Sigmoid colon (tissue), 7 donors: ENCODE data around the gene BDKRB1. TPM values are rescaled to one million over a fixed set of nuclear protein-coding genes. Genes with fewer than 3 reads are reported as not detected.
A peak's percentile ranks its signal among the peaks of the same experiment; 100 is the strongest.

ENCODE experiments used
- DNase-seq: peaks from one replicate; pipeline ENCODE4 v3.0.0-alpha.2; 2019
- H3K27ac ChIP-seq, 4 donors: fragments of 200-600 bp; sonication (generic); one replicate each; pipeline ENCODE4 v1.5.1; 2016 to 2019; ENCODE audit warnings: mild to moderate bottlenecking in 1 of 4
- H3K27me3 ChIP-seq, 3 donors: fragments of 200-600 bp; sonication (generic); one replicate each; pipeline ENCODE4 v1.5.1; 2019; ENCODE audit warnings: mild to moderate bottlenecking in 1 of 3
- H3K36me3 ChIP-seq, 4 donors: fragments of 200-600 bp; sonication (generic); one replicate each; pipeline ENCODE4 v1.5.1; 2016 to 2019
- H3K4me1 ChIP-seq, 4 donors: fragments of 200-600 bp; sonication (generic); one replicate each; pipeline ENCODE4 v1.5.1; 2017 to 2019
- H3K4me3 ChIP-seq, 4 donors: fragments of 200-600 bp; sonication (generic); one replicate each; pipeline ENCODE4 v1.5.1; 2017 to 2019; ENCODE audit warnings: mild to moderate bottlenecking in 2 of 4, moderate library complexity in 1 of 4
- H3K9me3 ChIP-seq, 4 donors: fragments of 200-600 bp in 3 of 4; sonication (generic) in 3 of 4; one replicate each; pipeline versions ENCODE4 v1.5.1 to v1.6.1; 2013 to 2019
- CTCF ChIP-seq, 4 experiments: fragments of 450-650 bp in 3 of 4; fragments of 200-600 bp in 1 of 4; IDR thresholded peaks; one replicate each; pipeline ENCODE4 v1.5.1; 2016 to 2019; ENCODE audit warnings: antibody characterized with exemption in 4 of 4, mild to moderate bottlenecking in 3 of 4, moderate library complexity in 2 of 4
- EP300 ChIP-seq, 4 donors: sonication (generic); formaldehyde crosslinking; IDR thresholded peaks; one replicate each; pipeline ENCODE4 v1.6.1; 2017; ENCODE audit warnings: antibody characterized with exemption in 4 of 4
- POLR2A ChIP-seq, 2 donors: fragments of 450-650 bp; IDR thresholded peaks; one replicate each; pipeline ENCODE4 v1.6.1; 2016; ENCODE audit warnings: antibody characterized with exemption in 2 of 2, mild to moderate bottlenecking in 2 of 2, moderate library complexity in 2 of 2
- POLR2AphosphoS5 ChIP-seq, 4 donors: sonication (generic); formaldehyde crosslinking; IDR thresholded peaks; one replicate each; pipeline ENCODE4 v1.6.1; 2017; ENCODE audit warnings: antibody characterized with exemption in 4 of 4
- WGBS, 2 donors: extraction: QIAGEN DNeasy Blood & Tissue Kit; methylation state at CpG; one replicate each; pipeline ENCODE4 v1.1.7; 2013; 5-methylcytosine and 5-hydroxymethylcytosine counted together
- intact Hi-C: fragments of 100-400 bp; cut with DNase I; formaldehyde crosslinking; loops from one replicate; pipeline ENCODE4 v1.15.1; 2023
- polyA plus RNA-seq, 3 donors: library from polyadenylated mRNA; stranded (reverse); fragments of 200-250 nt; gene quantifications; one replicate each; pipeline ENCODE4 v1.2.3, GENCODE V29; 2013
- total RNA-seq, 4 donors: library from RNA; depleted of rRNA; stranded (reverse); fragments of >200 nt; gene quantifications; one replicate each; pipeline ENCODE4 v1.1.0, GENCODE V29; 2016
- donor health status: healthy with polysubstance abuse.
- donor health status: Bipolar disorder and iron deficiency.
- donor health status: healthy.

Gene BDKRB1
- total and polyA plus RNA-seq, 7 donors: 0.33 to 4.9 (median 2.4) TPM

- intact Hi-C loops: loop anchor here (10.0 kb wide), 2 partner anchors 220 to 750 kb away; partner anchors contain the start of genes GLRX5 and PAPOLA
- Histone ChIP-seq H3K9me3 (no peaks in the 10 kb centered on the region), H3K4me1 (peaks cover 0 to 34% (median 23%) of the 10 kb centered on the region in 4 donors), H3K27me3 (no peaks in the 10 kb centered on the region), H3K27ac (peak overlapping the region in 3 of 4 donors; percentile 56 to 80 (median 76)), H3K36me3 (peaks cover 0 to 27% (median 5%) of the 10 kb centered on the region in 4 donors), H3K4me3 (no peak overlapping the region)
- WGBS, 2 donors: 33 to 82% methylated on average over 1 of the region's 1 CpG
- no peak for DNase-seq
- TF ChIP-seq POLR2AphosphoS5 (IDR thresholded peaks at IDR 0.05): no peak
Observed at GRCh38 chr14:96284430-96284829, 28.4 kb downstream of the BDKRB1 start.

- H3K27ac ChIP-seq: peak overlapping the region; percentile 56 to 80 (median 70)
- H3K27me3 ChIP-seq: no peaks in the 10 kb centered on the region
- peak overlapping the region in 3 of 4 donors; percentile 0 to 26 (median 11) for H3K4me3 ChIP-seq
- H3K36me3 ChIP-seq: peaks cover 11 to 39% (median 15%) of the 10 kb centered on the region in 4 donors
- TF ChIP-seq POLR2A (IDR thresholded peaks at IDR 0.05) (no peak), CTCF (IDR thresholded peaks at IDR 0.05) (no peak), EP300 (IDR thresholded peaks at IDR 0.05) (peak; percentile 55 to 89 (median 73)), POLR2AphosphoS5 (IDR thresholded peaks at IDR 0.05) (peak; percentile 77 to 88 (median 84))
- no peaks in the 10 kb centered on the region for H3K9me3 ChIP-seq
- H3K4me1 ChIP-seq: peaks cover 0 to 32% (median 22%) of the 10 kb centered on the region in 4 donors
- WGBS, 2 donors: 84 to 89% methylated on average over 17 of the region's 17 CpGs
- DNase-seq: peak; percentile 89
- intact Hi-C loops: loop anchor here (10.0 kb wide), 2 partner anchors 219 to 751 kb away; partner anchors contain the start of genes GLRX5 and PAPOLA
Observed at GRCh38 chr14:96285667-96286066, 29.7 kb downstream of the BDKRB1 start.

- no peaks in the 10 kb centered on the region for H3K27me3 ChIP-seq
- WGBS, 2 donors: 90 to 91% methylated on average over 1 of the region's 1 CpG
- DNase-seq: no peak
- peaks cover 12 to 45% (median 17%) of the 10 kb centered on the region in 4 donors for H3K36me3 ChIP-seq
- peaks cover 0 to 28% (median 17%) of the 10 kb centered on the region in 4 donors for H3K4me1 ChIP-seq
- intact Hi-C loops: loop anchor here (10.0 kb wide), 2 partner anchors 219 to 751 kb away; partner anchors contain the start of genes GLRX5 and PAPOLA
- no peaks in the 10 kb centered on the region for H3K9me3 ChIP-seq
- peak overlapping the region in 2 of 4 donors; percentile 11 to 26 for H3K4me3 ChIP-seq
- TF ChIP-seq POLR2A (IDR thresholded peaks at IDR 0.05): no peak
- no peak for TF ChIP-seq POLR2AphosphoS5 (IDR thresholded peaks at IDR 0.05)
- no peak for TF ChIP-seq CTCF (IDR thresholded peaks at IDR 0.05)
- TF ChIP-seq EP300 (IDR thresholded peaks at IDR 0.05): no peak
- peak overlapping the region; percentile 56 to 80 (median 70) for H3K27ac ChIP-seq
Observed at GRCh38 chr14:96286251-96286650, 30.2 kb downstream of the BDKRB1 start.

GRCh38 chr14:96287856-96288255, 31.8 kb downstream of the BDKRB1 start:
- TF ChIP-seq POLR2AphosphoS5 (IDR thresholded peaks at IDR 0.05) (no peak), EP300 (IDR thresholded peaks at IDR 0.05) (no peak), POLR2A (IDR thresholded peaks at IDR 0.05) (no peak)
- no peaks in the 10 kb centered on the region for H3K9me3 ChIP-seq
- H3K4me3 ChIP-seq: no peak overlapping the region
- no peak for DNase-seq
- no peaks in the 10 kb centered on the region for H3K27me3 ChIP-seq
- peaks cover 0 to 17% (median 8%) of the 10 kb centered on the region in 4 donors for H3K4me1 ChIP-seq
- H3K27ac ChIP-seq: no peak overlapping the region
- peaks cover 12 to 60% (median 19%) of the 10 kb centered on the region in 4 donors for H3K36me3 ChIP-seq
- intact Hi-C loops: loop anchor here (10.0 kb wide), 2 partner anchors 217 to 753 kb away; partner anchors contain the start of genes GLRX5 and PAPOLA
- WGBS, 2 donors: 94 to 98% methylated on average over 1 of the region's 1 CpG

- Histone ChIP-seq H3K27ac (no peak overlapping the region), H3K4me1 (no peaks in the 10 kb centered on the region), H3K4me3 (no peak overlapping the region), H3K9me3 (no peaks in the 10 kb centered on the region), H3K36me3 (peaks cover 12 to 66% (median 21%) of the 10 kb centered on the region in 4 donors), H3K27me3 (no peaks in the 10 kb centered on the region)
- no peak for DNase-seq
- intact Hi-C loops: no loop called here
- 91 to 92% methylated on average over 7 of the region's 7 CpGs for WGBS, 2 donors
- TF ChIP-seq POLR2AphosphoS5 (IDR thresholded peaks at IDR 0.05) (no peak), EP300 (IDR thresholded peaks at IDR 0.05) (no peak), POLR2A (IDR thresholded peaks at IDR 0.05) (no peak), CTCF (IDR thresholded peaks at IDR 0.05) (no peak)
Observed at GRCh38 chr14:96294246-96294645, 38.2 kb downstream of the BDKRB1 start.
